C4-2B (cell line): ENCODE measurements around the gene PCSK6.

ENCODE experiments used
- H3K27ac ChIP-seq: fragments of 450-650 bp; 2 replicates; pipeline ENCODE4 v1.5.1; 2017
- CTCF ChIP-seq: fragments of 450-650 bp; conservative IDR thresholded peaks from 2 replicates; pipeline ENCODE4 v1.5.1; 2017; ENCODE audit warnings: mild to moderate bottlenecking
- ZFX ChIP-seq: fragments of 450-650 bp; IDR thresholded peaks from 2 replicates; pipeline ENCODE4 v1.6.1; 2017

PCSK6 gene

GRCh38 chr15:101480613-101481380, 8.7 kb downstream of the PCSK6 start:
- H3K27ac ChIP-seq = no peak overlapping the region
- TF ChIP-seq ZFX (no peak), CTCF (no peak)

GRCh38 chr15:101479851-101480612, 9.5 kb downstream of the PCSK6 start:
- no peak overlapping the region for H3K27ac ChIP-seq
- no peak for TF ChIP-seq ZFX

- H3K27ac ChIP-seq = no peak overlapping the region
- no peak for TF ChIP-seq CTCF
These were observed 10.1 kb downstream of the PCSK6 start for GRCh38 chr15:101479342-101479845.

GRCh38 chr15:101478701-101479341, 10.7 kb downstream of the PCSK6 start:
- H3K27ac ChIP-seq = no peak overlapping the region
- TF ChIP-seq ZFX (no peak), CTCF (no peak)

- no peak overlapping the region for H3K27ac ChIP-seq
- TF ChIP-seq CTCF = no peak
- no peak for TF ChIP-seq ZFX
These were observed 11.6 kb downstream of the PCSK6 start for GRCh38 chr15:101477851-101478362.

GRCh38 chr15:101476756-101477155, 12.8 kb downstream of the PCSK6 start:
- TF ChIP-seq CTCF (no peak), ZFX (no peak)
- H3K27ac ChIP-seq = no peak overlapping the region

- H3K27ac ChIP-seq = no peak overlapping the region
- TF ChIP-seq CTCF (no peak), ZFX (no peak)
These were observed 14.5 kb downstream of the PCSK6 start for GRCh38 chr15:101474983-101475382.
